DOHH2 (cell line): ENCODE results near the gene KRTAP5-5.

Experiments used
- H3F3A ChIP-seq: fragments of 200-600 bp; sonication (generic), shearing (Covaris generic); 2 replicates; pipeline ENCODE4 v1.6.0; 2016; ENCODE audit warnings: antibody characterized with exemption, mild to moderate bottlenecking; ENCODE audit not compliant: control insufficient read depth, insufficient read depth
- H3K27ac ChIP-seq: fragments of 200-600 bp; sonication (generic); 2 replicates; pipeline ENCODE4 v1.5.1; 2014; ENCODE audit warnings: low read depth, mild to moderate bottlenecking, low read length, moderate library complexity
- H3K27me3 ChIP-seq: fragments of 200-600 bp; sonication (generic); 2 replicates; pipeline ENCODE4 v1.6.1; 2014; ENCODE audit warnings: mild to moderate bottlenecking, low read length, mixed read lengths; ENCODE audit not compliant: control insufficient read depth
- H3K36me3 ChIP-seq: fragments of 200-600 bp; sonication (generic); 2 replicates; pipeline ENCODE4 v1.6.1; 2014; ENCODE audit warnings: mild to moderate bottlenecking, low read length, moderate library complexity, mixed read lengths; ENCODE audit not compliant: control insufficient read depth
- H3K4me1 ChIP-seq: fragments of 200-600 bp; sonication (generic); 2 replicates; pipeline ENCODE4 v1.6.1; 2014; ENCODE audit warnings: mild to moderate bottlenecking, low read length, mixed read lengths; ENCODE audit not compliant: control insufficient read depth
- H3K4me2 ChIP-seq: fragments of 200-600 bp; sonication (generic); 2 replicates; pipeline ENCODE4 v1.6.0; 2014; ENCODE audit warnings: mild to moderate bottlenecking, low read length, moderate library complexity
- H3K4me3 ChIP-seq: fragments of 200-600 bp; sonication (generic); 2 replicates; pipeline ENCODE4 v1.5.1; 2014; ENCODE audit warnings: mild to moderate bottlenecking, low read length, mixed read lengths
- H3K79me2 ChIP-seq: fragments of 200-600 bp; sonication (generic); 2 replicates; pipeline ENCODE4 v1.6.1; 2014; ENCODE audit warnings: mild to moderate bottlenecking, low read length, mixed read lengths; ENCODE audit not compliant: control insufficient read depth
- H3K9me2 ChIP-seq: fragments of 200-600 bp; sonication (generic); replicated peaks from 2 replicates; pipeline ENCODE4 v1.6.1; 2014; ENCODE audit warnings: mild to moderate bottlenecking, low read length, mixed read lengths; ENCODE audit not compliant: control insufficient read depth
- H3K9me3 ChIP-seq: fragments of 200-600 bp; sonication (generic); 2 replicates; pipeline ENCODE4 v1.6.1; 2014; ENCODE audit warnings: antibody characterized with exemption, low read length, mixed read lengths; ENCODE audit not compliant: control insufficient read depth, insufficient read depth
- H4K20me1 ChIP-seq: fragments of 200-600 bp; sonication (generic); 2 replicates; pipeline ENCODE4 v1.6.0; 2014; ENCODE audit warnings: low read depth, mild to moderate bottlenecking, antibody characterized with exemption, low read length, moderate library complexity; ENCODE audit not compliant: control insufficient read depth, insufficient read depth
- CTCF ChIP-seq: fragments of 200-600 bp; sonication (generic); IDR thresholded peaks from one replicate; pipeline ENCODE4 v1.5.1; 2014; ENCODE audit warnings: antibody characterized with exemption, mild to moderate bottlenecking, low read depth, low read length; ENCODE audit not compliant: poor library complexity, severe bottlenecking
- EZH2phosphoT487 ChIP-seq: fragments of 200-600 bp; sonication (generic); IDR thresholded peaks from 2 replicates; pipeline ENCODE4 v1.6.1; 2017; ENCODE audit warnings: borderline replicate concordance, mild to moderate bottlenecking, antibody characterized with exemption, low read length, moderate library complexity, mixed read lengths

The KRTAP5-5 gene

GRCh38 chr11:1665313-1665712, 35.7 kb downstream of the KRTAP5-5 start:
- Histone ChIP-seq H3K79me2 (no peaks in the 10 kb centered on the region), H3K9me2 (no peaks in the 10 kb centered on the region), H3K4me1 (no peaks in the 10 kb centered on the region)

GRCh38 chr11:1667121-1667850, 37.7 kb downstream of the KRTAP5-5 start:
- Histone ChIP-seq H3K9me2 (no peaks in the 10 kb centered on the region), H3F3A (no peaks in the 10 kb centered on the region), H3K27ac (no peak overlapping the region), H3K4me2 (no peak overlapping the region), H3K79me2 (no peaks in the 10 kb centered on the region), H3K4me3 (no peak overlapping the region), H3K9me3 (no peaks in the 10 kb centered on the region), H3K4me1 (no peaks in the 10 kb centered on the region), H3K36me3 (no peaks in the 10 kb centered on the region), H3K27me3 (no peaks in the 10 kb centered on the region), H4K20me1 (no peaks in the 10 kb centered on the region)
- TF ChIP-seq CTCF (no peak), EZH2phosphoT487 (no peak)

More at GRCh38 chr11:1665313-1665712, 35.7 kb downstream of the KRTAP5-5 start:
- H3K27ac ChIP-seq, result no peak overlapping the region
- no peak for TF ChIP-seq CTCF
- TF ChIP-seq EZH2phosphoT487, result no peak
- H3F3A ChIP-seq, result no peaks in the 10 kb centered on the region
- no peaks in the 10 kb centered on the region for H3K36me3 ChIP-seq
- H4K20me1 ChIP-seq, result no peaks in the 10 kb centered on the region
- no peak overlapping the region for H3K4me3 ChIP-seq
- H3K27me3 ChIP-seq, result peaks cover 2% of the 10 kb centered on the region; the same call in 1 of the 2 replicates
- H3K9me3 ChIP-seq, result no peaks in the 10 kb centered on the region
- H3K4me2 ChIP-seq, result no peak overlapping the region

GRCh38 chr11:1667906-1668305, 38.3 kb downstream of the KRTAP5-5 start:
- Histone ChIP-seq H3K27ac (no peak overlapping the region), H3K4me2 (no peak overlapping the region), H4K20me1 (no peaks in the 10 kb centered on the region), H3K27me3 (no peaks in the 10 kb centered on the region), H3K9me3 (no peaks in the 10 kb centered on the region), H3K4me3 (no peak overlapping the region), H3K36me3 (no peaks in the 10 kb centered on the region), H3K9me2 (no peaks in the 10 kb centered on the region), H3K79me2 (no peaks in the 10 kb centered on the region), H3F3A (no peaks in the 10 kb centered on the region), H3K4me1 (no peaks in the 10 kb centered on the region)
- TF ChIP-seq EZH2phosphoT487, result no peak
- no peak for TF ChIP-seq CTCF
